Endodermal cell (in vitro differentiated cells): ENCODE data around the gene NOTUM. TPM values are rescaled to one million over a fixed set of nuclear protein-coding genes. Genes with fewer than 3 reads are reported as not detected.

ENCODE experiments used
- DNase-seq: peaks from one replicate; pipeline ENCODE4 v3.0.0-alpha.2; 2017
- H3K27ac ChIP-seq: 2 replicates; pipeline ENCODE4 v1.5.1; 2013; ENCODE audit warnings: mild to moderate bottlenecking, low read depth, low read length, moderate library complexity
- H3K27me3 ChIP-seq: 2 replicates; pipeline ENCODE4 v1.6.1; 2013; ENCODE audit warnings: mild to moderate bottlenecking, low read length, moderate library complexity; ENCODE audit not compliant: insufficient read depth, control insufficient read depth, poor library complexity, severe bottlenecking
- H3K36me3 ChIP-seq: 2 replicates; pipeline ENCODE4 v1.7.0; 2013; ENCODE audit warnings: mild to moderate bottlenecking, low read length, moderate library complexity; ENCODE audit not compliant: control insufficient read depth, insufficient read depth
- H3K4me1 ChIP-seq: one replicate; pipeline ENCODE4 v1.7.0; 2013; ENCODE audit warnings: low read length; ENCODE audit not compliant: control insufficient read depth, insufficient read depth
- H3K4me3 ChIP-seq: 2 replicates; pipeline ENCODE4 v1.5.1; 2013; ENCODE audit warnings: mild to moderate bottlenecking, low read length, moderate library complexity
- H3K9ac ChIP-seq: 2 replicates; pipeline ENCODE4 v1.6.1; 2013; ENCODE audit warnings: mild to moderate bottlenecking, low read length, moderate library complexity; ENCODE audit not compliant: poor library complexity, severe bottlenecking; ENCODE audit errors: extremely low read depth
- H3K9me3 ChIP-seq: 2 replicates; pipeline ENCODE4 v1.6.1; 2013; ENCODE audit warnings: mild to moderate bottlenecking, low read length, moderate library complexity; ENCODE audit not compliant: control insufficient read depth
- H3K27ac Mint-ChIP-seq: 2 replicates; pipeline ENCODE4 v1.8.0; 2020; ENCODE audit warnings: mixed read lengths
- H3K27me3 Mint-ChIP-seq: 2 replicates; pipeline ENCODE4 v1.8.0; 2021; ENCODE audit warnings: mild to moderate bottlenecking, mixed read lengths; ENCODE audit not compliant: insufficient read depth
- H3K36me3 Mint-ChIP-seq: 2 replicates; pipeline ENCODE4 v1.8.0; 2020; ENCODE audit warnings: low read depth, mixed read lengths
- H3K4me1 Mint-ChIP-seq: 2 replicates; pipeline ENCODE4 v1.8.0; 2020; ENCODE audit warnings: mixed read lengths
- H3K4me3 Mint-ChIP-seq: 2 replicates; pipeline ENCODE4 v1.8.0; 2020; ENCODE audit warnings: mild to moderate bottlenecking, moderate library complexity, mixed read lengths
- H3K9me3 Mint-ChIP-seq: 2 replicates; pipeline ENCODE4 v1.8.0; 2020; ENCODE audit warnings: mild to moderate bottlenecking, mixed read lengths
- WGBS, 2 experiments: methylation state at CpG; one replicate each; pipeline versions ENCODE4 v1.1.5 to v1.1.7; 2013; ENCODE audit warnings: missing lambda C conversion rate in 2 of 2, mixed read lengths in 1 of 2; ENCODE audit not compliant: insufficient coverage in 1 of 2, insufficient read length in 1 of 2; 5-methylcytosine and 5-hydroxymethylcytosine counted together
- total RNA-seq, 2 donors: library from RNA; stranded (reverse); fragmentation: NEBNext Ultra II Directional in 1 of 2; extraction: Animal tissue kit (Norgen Biotek cat#: 25700) in 1 of 2; gene quantifications; 2 replicates in 1 of 2; 3 replicates in 1 of 2; pipeline ENCODE4 v1.2.1, GENCODE V29; 2021
- TF ChIP-seq, protein P1 (sequence below): fragments of 200-600 bp; sonication (generic); conservative IDR thresholded peaks from 2 replicates; pipeline ENCODE4 v1.5.0; 2021; ENCODE audit warnings: antibody characterized with exemption, mild to moderate bottlenecking

Gene NOTUM
- total RNA-seq, 2 donors from 2014 or later: 12.5 to 26.3 TPM

DNA sequence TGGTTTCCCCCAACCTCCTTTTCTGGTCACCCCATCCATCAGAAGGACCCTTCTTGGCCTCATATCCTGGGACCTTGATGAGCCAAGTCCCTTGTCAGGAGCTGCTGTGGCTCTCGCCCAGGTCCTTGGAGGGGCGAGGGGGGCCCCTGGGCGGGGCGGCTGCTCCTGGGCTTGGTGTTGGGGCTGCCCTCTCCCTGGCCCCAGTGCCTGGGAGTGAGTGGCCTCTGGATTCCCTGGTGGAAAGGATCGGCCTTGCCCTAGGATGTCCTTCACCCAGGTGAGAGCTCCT is 6.2 kb upstream of the NOTUM start:
- peaks cover 25% of the 10 kb centered on the region for H3K4me1 Mint-ChIP-seq
- H3K27ac Mint-ChIP-seq: no peak overlapping the region
- no peaks in the 10 kb centered on the region for H3K36me3 Mint-ChIP-seq
- Histone ChIP-seq H3K27ac (no peak overlapping the region), H3K9me3 (no peaks in the 10 kb centered on the region), H3K9ac (no peak overlapping the region), H3K27me3 (peaks cover 15% of the 10 kb centered on the region), H3K4me3 (no peak overlapping the region), H3K36me3 (no peaks in the 10 kb centered on the region), H3K4me1 (no peaks in the 10 kb centered on the region)
- peak; percentile 79 for DNase-seq
- no peak overlapping the region for H3K4me3 Mint-ChIP-seq
- whole genome bisulfite sequencing, 2 experiments: 92 to 100% methylated on average over 3 to 5 of the region's 5 CpGs
- TF ChIP-seq, protein P1, sequence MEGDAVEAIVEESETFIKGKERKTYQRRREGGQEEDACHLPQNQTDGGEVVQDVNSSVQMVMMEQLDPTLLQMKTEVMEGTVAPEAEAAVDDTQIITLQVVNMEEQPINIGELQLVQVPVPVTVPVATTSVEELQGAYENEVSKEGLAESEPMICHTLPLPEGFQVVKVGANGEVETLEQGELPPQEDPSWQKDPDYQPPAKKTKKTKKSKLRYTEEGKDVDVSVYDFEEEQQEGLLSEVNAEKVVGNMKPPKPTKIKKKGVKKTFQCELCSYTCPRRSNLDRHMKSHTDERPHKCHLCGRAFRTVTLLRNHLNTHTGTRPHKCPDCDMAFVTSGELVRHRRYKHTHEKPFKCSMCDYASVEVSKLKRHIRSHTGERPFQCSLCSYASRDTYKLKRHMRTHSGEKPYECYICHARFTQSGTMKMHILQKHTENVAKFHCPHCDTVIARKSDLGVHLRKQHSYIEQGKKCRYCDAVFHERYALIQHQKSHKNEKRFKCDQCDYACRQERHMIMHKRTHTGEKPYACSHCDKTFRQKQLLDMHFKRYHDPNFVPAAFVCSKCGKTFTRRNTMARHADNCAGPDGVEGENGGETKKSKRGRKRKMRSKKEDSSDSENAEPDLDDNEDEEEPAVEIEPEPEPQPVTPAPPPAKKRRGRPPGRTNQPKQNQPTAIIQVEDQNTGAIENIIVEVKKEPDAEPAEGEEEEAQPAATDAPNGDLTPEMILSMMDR: no peak
- H3K27me3 Mint-ChIP-seq: peaks cover 35% of the 10 kb centered on the region
- H3K9me3 Mint-ChIP-seq: peaks cover under 1% of the 10 kb centered on the region

DNA sequence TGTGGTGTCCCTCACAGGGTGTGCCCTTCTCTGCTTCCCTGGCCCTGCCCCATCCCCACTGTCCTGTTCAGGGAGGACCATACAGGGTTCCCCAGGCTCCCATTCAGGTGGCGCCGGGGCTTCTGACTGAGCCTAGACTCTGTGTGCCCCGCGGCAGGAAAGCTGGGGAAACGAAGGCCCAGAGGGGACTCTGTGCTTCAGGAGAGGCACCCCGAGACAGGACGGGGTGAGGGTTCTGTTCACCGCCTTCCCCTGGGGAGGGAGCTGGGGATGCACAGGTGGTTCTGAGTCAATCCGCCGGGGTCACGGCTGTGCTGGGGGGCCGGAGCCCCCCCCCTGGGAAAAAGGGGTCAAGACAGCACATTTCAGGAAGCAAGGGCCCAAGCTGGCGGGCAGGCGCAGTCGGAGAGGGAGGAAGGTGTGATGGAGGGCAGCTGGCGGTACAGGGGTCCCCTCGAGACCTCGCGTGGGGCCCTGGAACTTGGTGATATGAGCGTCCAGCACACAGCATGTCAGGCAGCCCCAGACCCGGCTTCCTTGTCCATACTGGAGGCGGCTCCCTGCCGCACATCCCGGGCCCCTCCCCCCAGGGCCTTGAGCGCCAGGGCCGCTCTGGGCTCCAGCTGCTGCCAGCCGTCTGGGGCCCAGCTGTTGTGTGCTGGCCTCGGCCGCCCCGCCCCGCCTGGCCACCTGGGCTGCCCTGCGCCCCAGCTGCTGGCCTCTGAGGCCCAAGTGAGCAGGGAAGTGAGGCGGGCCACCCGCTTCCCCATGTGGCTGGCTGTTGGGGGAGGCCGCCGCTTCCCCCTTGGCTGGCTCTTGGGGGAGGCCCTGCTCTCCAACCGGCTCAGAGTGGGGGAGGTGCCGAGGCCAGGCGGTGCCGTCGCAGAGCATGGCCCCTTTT is 5.6 kb upstream of the NOTUM start:
- peaks cover 21% of the 10 kb centered on the region for H3K27me3 ChIP-seq
- peak; percentile 83 for DNase-seq
- no peaks in the 10 kb centered on the region for H3K9me3 Mint-ChIP-seq
- H3K9ac ChIP-seq: no peak overlapping the region
- H3K4me1 ChIP-seq: no peaks in the 10 kb centered on the region
- TF ChIP-seq, protein P1: no peak
- 77 to 83% methylated on average over 12 to 41 of the region's 41 CpGs for WGBS, 2 experiments
- H3K9me3 ChIP-seq: no peaks in the 10 kb centered on the region
- no peaks in the 10 kb centered on the region for H3K36me3 ChIP-seq
- no peak overlapping the region for H3K27ac ChIP-seq
- H3K36me3 Mint-ChIP-seq: no peaks in the 10 kb centered on the region
- H3K4me3 Mint-ChIP-seq: no peak overlapping the region
- H3K4me3 ChIP-seq: no peak overlapping the region
- H3K4me1 Mint-ChIP-seq: peaks cover 25% of the 10 kb centered on the region
- H3K27ac Mint-ChIP-seq: no peak overlapping the region
- H3K27me3 Mint-ChIP-seq: peaks cover 37% of the 10 kb centered on the region

DNA sequence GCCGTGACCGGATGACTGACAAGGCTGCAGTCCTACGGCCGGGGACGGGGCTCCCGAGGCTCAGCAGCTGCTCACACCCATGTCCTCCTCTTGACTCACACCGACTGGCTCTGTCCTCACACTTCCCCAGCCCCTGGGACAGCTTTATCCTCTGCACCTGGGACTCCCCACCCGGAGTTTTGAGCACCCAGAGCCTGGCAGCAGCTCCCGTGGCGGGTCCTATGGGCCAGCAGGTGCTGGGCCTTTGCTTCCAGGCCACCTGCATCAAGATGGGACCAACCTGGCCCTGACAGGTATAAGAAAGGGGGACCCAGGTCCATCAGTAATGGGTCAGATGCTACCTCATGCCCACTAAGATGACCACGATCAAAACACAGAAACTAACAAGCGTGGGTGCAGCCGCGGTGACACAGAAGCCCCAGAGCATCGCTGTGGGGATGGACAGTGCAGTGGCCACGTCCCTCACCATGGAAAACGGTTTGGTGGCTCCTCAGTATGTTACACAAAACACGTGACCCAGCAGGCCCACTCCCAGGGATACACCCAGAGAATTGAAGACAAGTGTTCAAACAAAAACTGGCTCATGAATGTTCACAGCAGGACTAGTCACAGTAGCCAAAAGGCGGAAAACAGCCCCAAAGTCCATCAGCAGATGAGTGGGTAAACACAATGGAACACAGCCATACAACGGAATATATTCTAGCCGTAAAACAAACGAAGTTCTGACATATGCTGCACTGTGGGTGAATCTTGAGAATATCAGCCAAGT is 3.3 kb upstream of the NOTUM start:
- no peak overlapping the region for H3K4me3 ChIP-seq
- no peaks in the 10 kb centered on the region for H3K9me3 Mint-ChIP-seq
- DNase-seq: no peak
- peaks cover 25% of the 10 kb centered on the region for H3K4me1 Mint-ChIP-seq
- H3K36me3 Mint-ChIP-seq: no peaks in the 10 kb centered on the region
- peaks cover 37% of the 10 kb centered on the region for H3K27me3 ChIP-seq
- H3K4me1 ChIP-seq: no peaks in the 10 kb centered on the region
- H3K36me3 ChIP-seq: no peaks in the 10 kb centered on the region
- H3K27ac ChIP-seq: no peak overlapping the region
- H3K4me3 Mint-ChIP-seq: no peak overlapping the region
- TF ChIP-seq, protein P1: no peak
- H3K9ac ChIP-seq: no peak overlapping the region
- H3K9me3 ChIP-seq: no peaks in the 10 kb centered on the region
- peaks cover 41% of the 10 kb centered on the region for H3K27me3 Mint-ChIP-seq
- H3K27ac Mint-ChIP-seq: no peak overlapping the region
- 84 to 86% methylated on average over 14 to 22 of the region's 22 CpGs for WGBS, 2 experiments
